ENCODE measurements around the gene SMCP.

Gene SMCP, protein sequence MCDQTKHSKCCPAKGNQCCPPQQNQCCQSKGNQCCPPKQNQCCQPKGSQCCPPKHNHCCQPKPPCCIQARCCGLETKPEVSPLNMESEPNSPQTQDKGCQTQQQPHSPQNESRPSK
- 0 reads per million in 3 experiments for total RNA-seq

DNA sequence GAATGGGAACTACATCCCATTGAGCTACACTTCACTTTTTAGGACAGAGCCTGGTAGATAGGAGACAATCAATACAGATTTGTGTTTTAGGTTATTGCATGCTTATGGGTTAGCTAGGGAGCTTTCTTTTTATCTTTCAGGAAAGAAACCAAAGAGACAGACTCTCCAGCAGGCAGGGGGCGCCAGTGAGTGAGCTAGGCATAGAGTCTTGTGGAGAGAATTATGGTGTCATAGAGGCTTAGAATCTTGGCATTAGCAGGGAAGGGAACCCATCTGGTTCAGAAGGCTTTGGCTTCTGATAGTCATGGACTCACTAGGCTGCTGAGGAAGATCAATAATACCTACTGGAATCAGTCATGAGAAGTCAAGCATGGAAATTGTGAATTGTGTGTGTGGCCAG is at the start of gene SMCP:
SMCP (plus strand) TSS at position 281 of the 400 bp plus-strand sequence. CDS start 6,101 bp downstream, outside the sequence.
- no peak for DNase-seq

DNA sequence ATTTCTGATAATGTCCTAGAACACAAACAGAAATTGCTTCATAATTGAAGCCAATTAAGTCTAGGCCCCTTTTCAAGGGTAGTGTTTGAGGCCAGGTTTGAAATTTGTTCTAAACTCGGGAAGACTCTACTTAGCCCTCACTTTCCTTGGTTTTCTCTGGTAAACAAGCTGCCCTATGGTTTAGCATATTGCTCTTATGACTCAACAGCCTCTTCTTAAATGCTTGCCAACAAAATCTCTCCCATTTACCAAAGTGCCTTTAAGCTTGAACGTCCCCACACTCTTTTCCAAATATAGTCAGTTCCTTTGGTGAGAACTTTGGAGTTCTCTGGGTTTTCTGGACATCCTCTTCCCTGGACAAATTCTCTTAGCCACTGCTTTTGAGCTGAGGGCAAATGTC is 41.3 kb upstream of the SMCP start:
- DNase-seq, result no peak

DNA sequence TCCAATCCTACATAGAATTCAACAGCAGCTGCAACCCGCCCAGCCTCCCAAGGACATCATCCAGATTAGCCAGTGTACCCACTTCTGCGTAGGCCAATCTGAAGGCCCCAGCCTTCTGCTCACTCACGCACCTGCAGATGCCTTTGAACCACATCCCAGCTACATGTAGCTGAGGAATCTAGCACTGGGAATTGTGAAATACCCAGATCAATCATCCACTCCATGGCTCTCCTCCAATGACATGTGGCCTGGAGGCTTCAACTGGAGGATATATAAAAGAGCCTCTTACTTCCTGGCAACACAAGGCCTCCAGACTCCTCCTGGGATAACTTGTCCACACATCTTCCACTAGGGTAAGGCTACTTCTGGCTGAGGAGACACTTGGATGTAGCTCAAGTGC is 35.6 kb upstream of the SMCP start, which contains the start of gene LCE6A:
LCE6A (plus strand) TSS at position 301 of the 400 bp plus-strand sequence. CDS start 665 bp downstream, outside the sequence.
- no peak for DNase-seq

DNA sequence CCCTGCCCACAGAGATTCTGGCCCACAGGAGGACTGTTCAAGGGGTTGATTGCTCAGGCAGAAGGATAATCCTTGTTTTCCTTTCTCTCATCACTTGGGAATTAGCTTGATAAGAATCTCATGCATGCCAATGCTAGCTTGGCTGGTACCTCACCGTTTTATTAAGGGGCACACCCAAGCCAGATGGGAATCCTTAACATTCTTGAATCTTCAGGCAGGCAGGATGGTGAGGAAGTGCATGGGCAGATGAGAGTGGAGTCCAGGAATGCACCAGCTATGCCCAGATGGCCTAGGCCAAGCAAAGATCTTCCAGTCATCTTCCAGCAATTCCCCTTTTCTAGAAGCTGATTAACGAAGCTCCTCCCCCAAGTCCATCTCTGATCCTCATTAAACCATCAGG is 22.5 kb upstream of the SMCP start:
- no peak for DNase-seq

DNA sequence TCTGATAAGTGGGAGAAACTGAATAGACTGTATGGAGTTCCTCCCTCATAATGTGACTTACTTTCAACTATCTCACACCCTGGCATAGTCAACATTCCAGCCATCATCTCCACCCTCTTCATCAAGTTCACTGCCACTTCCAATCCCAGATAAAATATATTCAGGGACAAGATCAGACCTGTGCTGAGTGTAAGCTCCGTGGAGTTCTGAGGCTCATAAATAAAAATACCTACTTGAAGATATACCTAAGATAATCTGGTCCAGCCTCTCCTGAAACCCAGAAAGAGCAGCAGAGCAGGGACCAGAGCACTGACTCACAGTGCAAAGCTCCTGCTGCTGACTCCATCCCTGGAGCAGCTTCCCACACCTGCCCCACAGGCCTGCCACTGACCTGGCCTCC is 20.1 kb upstream of the SMCP start:
- no peak for DNase-seq

DNA sequence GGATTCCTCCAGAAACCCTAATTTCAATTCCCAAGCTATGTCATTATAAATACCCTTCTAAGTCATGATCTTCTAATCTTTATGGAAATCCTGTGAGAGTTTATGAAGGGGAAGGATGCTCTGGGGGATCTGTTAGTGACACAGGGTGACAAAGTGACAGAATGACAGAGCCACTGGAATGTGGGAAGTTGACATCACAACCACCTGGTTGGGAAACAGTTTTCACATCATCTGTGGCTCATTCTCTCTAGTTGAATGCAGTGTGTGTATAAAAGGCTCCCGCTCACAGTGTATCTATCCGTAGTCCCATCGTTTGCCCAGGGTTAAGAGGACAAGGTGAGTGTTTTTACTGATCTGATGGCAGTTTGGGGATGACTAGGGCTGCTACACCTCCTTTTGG is 18.4 kb upstream of the SMCP start, which contains the start of gene LCE7A:
LCE7A (plus strand) TSS at position 301 of the 400 bp plus-strand sequence. CDS start 702 bp downstream, outside the sequence.
- DNase-seq, result no peak

DNA sequence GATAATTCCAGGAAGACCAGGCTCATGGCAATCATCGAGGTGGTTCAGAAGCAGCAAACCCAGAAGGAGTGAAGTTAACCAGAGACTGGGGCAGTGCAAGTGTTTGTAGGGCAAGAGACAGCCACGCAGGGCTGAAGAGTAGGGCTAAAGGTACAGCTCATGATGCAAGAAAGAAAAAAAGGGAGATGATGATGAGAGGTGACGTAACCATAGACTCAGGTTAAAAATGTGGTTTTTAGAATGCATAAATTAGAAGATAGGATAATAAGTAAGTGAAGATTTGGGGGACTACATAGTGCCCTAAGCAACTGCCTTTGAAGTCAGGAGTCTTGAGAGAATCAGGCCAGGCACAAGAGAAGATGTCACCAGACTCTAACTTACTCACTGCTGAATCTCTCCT is 18.0 kb upstream of the SMCP start:
- DNase-seq, result no peak

DNA sequence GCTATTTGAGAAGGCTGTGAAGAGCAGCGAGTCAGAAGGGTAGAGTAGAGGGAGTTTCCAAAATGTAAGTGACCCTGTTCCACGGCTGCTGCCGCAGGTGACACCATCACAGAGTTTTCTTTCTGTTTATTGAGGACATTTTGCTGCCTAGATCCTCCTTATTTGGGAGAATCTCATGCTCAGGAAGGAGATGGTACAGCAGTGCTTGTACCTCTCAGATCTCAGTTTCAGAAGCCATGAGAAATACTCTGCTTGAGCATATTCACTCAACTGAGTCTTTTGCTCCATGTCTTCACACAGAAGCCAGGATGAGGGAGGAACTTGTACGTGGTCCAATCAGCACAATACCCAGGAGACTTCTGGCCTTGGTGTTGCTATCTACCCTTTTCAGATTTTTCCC is 16.7 kb upstream of the SMCP start:
- no peak for DNase-seq

DNA sequence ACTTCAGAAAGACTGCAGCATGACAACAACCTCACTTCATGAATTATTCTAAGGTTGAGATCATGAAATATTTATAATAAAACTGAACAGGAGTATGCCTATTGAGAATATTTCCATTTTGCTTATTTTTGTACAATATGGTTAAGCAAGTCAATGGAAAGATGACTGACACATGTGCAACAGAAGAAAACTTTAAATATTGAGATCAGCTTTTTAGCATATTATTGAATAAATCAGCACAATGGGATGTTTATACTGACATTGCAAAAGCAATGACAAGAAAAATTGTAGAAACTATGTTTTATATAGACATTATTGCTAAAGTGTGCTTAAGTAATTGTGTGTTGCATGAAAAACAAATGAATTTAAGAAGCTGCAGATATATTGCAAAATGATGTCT is 13.7 kb upstream of the SMCP start:
- no peak for DNase-seq

DNA sequence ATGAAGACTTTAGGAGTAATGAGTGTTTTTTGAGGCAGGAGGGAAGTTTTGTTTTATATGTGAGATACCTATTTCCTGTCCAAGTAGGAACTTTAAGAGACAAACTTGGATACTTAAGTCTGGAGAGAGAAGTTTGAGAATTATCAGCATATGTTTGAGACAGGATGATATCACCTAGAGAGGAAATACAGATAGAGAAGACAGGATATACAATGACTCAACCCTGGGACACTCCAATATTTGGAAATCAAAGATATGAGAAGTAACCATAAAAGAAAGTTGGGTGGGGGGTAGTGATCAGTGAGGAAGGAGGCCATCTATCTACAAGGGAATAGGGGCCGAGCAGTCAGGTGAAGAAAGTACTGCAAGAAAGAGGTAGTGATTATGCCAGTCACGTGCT is 11.8 kb upstream of the SMCP start:
- no peak for DNase-seq

DNA sequence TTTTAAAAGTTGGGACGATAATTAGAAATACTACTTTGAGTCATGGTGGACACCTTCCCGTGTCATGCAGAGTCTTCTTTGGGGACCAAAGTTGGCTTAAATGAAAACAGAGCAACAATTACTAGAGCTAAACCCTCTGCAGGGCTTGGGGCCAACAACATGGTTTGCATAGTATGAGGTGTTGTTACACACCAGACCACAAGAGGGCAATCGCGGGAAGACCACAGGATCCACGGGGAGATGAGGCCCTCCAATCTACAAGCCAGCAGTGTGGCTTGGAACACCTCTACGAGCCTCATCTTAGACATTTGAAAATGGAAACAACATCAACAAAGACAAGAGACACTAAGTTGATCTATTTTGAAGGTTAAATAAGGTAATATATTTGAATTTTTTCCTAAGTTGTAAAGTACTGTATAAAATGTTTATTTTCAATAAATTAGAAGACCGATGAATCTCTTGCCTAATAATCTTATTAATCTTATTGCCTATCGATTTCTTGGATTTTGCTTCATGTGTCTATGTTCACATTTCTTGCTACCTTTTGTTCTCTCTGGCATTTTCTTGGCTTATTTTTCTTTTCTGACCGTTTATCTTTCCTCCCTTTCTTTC is 8.2 kb upstream of the SMCP start:
- DNase-seq, result peak; percentile 28

DNA sequence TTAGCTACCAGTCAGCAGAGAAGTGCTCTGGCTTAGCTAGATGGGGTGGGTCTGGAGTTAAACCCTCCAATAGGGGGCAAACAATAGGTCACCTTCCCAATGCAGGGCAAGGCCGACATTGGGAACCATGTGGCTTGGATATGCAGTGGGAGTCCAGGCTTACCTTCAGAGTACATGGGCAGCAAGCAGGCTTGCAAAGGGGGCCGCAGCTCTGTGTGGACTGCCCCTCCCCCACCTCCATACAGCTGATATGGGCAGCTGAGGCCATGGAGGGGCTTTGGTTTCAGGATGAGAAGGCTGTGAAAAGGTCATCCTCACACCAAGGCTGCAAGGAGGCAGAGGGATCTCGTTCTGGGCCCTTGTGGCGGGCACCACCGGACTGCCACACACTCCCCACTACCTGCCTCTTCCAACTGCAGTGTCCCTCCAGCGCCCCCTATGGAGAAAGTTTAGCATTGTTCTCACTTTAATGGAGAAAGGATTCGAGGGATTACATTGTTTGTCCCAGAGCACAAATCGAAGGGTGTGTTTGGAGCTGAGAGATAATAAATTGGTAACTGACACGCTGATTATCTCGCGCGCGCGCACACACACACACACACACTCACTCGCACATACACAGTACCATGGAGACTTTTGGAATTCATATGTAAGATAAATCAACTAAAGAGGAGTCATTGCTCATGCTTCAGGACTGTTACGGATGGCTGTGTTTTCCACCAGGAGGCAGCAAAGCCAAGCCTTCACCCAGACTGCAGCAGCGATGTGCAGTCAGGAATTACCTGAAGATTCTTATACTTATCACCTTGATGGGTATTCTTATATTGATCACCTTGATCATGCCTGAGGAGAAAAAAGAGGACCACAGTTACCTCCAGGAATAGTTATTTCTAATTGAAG is 7.0 kb upstream of the SMCP start:
- DNase-seq, result no peak

DNA sequence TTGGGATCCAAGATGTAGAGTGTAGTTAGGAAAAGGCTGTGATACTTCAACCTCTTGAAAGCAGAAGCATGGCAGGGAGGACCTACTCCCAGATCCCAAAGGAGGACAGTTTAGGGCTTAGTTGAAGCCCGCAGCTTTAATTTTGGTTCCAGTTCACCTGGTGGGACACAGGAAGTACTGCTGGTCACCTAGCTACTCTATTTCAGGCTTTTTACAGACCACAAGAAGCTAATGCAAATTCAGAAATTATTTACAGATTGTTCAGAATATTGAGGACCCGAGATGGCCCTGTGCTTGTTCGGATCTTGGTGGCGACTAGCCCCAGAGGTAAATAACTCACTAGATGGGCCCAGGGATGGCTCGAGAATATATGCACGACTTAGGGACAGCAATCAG is 6.4 kb upstream of the SMCP start:
- DNase-seq, result no peak

DNA sequence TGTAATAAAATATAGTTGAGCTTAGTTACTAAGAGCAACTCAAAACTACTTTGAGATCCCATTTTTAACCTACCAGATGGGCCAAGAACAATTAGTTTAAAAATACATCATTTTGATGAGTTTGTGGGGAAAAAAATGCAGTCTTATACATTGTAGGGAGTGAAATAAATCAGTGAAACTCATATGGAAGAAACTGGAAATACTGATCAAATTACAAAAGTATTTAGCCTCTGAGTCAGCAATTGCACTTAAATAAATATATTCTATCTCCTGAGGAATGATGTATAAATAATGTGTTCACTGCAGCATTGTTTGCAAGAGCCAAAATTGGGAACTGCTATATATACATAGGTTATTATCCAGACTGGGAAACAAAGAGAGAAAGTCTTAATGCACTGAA is 4.6 kb upstream of the SMCP start:
- DNase-seq, result no peak

DNA sequence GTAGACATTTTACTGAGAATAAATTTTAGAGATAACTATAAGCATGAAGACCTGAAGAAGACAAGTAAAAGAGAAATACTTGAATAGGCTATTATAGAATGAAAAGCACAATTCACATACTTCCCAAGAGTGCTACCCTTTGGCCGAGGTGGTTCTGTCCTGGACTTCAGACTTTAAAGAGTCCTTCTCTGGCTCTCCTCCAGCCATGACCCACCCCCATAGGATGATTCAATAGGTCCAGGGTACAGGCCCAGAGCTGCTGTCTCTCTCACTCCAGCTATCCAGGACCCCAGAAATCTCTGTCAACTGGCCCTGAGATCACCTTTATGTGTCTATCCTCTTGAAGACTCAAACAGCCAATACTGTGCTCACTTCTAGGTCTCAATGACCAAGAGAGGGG is 1.3 kb upstream of the SMCP start:
- DNase-seq, result no peak

DNA sequence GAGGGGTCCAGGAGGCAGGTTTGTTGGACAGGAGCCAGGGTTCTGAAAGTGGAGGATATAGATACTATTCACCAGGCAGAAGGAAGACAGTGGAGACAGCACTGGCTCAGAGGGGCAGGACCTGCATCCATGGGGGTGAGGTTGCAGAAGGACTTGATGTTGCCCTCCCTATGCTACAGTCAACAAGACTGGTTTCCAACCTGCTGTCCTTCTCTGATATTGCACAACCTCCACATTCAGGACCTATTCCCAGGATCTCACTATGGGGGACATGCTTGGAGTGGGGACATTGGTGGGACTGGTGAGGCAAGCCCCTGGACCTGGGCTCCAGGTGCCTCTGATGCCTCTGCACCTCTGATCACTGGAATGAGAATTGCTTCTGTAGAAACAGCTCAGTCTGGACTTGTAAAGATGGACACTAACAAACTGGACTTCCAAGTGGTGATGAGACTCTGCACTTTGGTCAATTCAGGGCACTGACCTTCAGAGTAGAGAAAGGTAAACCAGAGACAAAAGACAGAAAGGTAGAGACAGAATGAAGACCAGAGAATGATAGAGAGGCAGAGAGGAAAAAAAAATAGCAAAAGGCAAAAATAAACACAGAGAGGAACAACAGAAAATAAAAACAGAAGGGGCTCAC is 1.6 kb downstream of the SMCP start:
- DNase-seq, result no peak

DNA sequence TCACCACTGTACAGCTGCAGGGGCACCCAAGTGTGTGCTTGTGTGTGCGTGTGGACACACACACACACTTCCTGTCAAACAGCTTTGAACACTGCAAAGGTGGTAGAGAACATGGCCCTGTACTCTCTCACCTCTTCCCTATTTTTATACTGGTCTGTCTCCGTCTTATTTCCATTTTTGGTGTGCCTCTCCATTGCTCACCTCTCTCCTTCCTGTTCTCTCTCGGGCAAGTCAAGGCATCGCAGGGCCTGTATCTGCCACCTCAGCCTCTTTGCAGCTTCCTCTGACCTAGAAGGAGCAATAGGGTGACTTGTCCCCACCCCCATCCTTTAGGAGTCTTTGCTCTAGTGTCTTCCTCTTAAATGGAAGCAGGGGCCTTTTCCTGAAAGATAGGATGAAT is 2.2 kb downstream of the SMCP start:
- no peak for DNase-seq

DNA sequence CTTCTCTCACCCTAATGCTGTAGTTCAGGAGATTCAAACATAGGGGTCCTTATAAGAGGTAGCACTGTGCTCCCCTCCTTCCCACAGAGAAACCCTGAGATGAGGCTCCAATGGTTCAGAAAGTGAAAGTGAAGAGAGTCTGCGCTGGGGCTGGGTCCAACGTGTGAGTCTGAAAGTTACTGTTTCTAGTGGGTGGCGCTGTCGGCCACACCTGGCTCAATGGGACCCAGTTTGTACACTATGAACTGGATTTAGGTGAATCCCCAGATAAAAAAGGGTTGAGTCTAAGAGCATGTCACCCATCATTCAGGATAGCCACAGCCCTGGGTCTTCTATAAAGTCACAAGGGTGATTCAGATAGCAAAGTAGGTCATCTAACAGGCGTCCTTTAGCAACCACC is 2.8 kb downstream of the SMCP start:
- no peak for DNase-seq

DNA sequence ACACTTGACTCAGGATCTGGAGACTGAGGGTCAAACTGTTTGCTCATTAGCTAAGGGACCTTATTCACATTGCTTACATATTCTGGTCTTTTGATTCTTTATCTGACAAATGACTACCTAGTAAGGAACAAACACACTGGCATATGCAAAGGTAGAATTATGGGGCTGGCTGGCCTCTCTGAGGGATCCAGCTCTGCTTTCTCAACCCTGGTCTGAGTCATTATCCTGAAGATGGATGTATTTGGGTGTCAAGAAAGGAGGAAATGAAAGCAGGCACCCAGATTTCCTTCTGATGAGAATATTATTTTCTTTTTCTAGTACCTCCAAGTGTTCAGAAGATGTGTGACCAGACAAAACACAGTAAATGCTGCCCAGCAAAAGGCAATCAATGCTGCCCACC is 6.0 kb downstream of the SMCP start:
- DNase-seq, result no peak

DNA sequence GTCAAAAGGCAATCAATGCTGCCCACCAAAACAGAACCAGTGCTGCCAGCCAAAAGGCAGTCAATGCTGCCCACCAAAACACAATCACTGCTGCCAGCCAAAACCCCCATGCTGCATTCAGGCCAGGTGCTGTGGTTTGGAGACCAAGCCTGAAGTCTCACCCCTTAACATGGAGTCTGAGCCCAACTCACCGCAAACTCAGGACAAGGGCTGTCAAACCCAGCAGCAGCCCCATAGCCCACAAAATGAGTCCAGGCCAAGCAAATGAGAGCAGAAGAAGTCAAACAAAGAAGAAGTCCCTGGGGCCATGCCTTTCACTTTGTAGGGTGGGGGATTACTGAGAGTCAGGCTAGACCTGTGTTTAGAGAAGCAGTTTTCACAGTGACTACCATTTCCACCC is 6.4 kb downstream of the SMCP start:
- DNase-seq, result no peak

DNA sequence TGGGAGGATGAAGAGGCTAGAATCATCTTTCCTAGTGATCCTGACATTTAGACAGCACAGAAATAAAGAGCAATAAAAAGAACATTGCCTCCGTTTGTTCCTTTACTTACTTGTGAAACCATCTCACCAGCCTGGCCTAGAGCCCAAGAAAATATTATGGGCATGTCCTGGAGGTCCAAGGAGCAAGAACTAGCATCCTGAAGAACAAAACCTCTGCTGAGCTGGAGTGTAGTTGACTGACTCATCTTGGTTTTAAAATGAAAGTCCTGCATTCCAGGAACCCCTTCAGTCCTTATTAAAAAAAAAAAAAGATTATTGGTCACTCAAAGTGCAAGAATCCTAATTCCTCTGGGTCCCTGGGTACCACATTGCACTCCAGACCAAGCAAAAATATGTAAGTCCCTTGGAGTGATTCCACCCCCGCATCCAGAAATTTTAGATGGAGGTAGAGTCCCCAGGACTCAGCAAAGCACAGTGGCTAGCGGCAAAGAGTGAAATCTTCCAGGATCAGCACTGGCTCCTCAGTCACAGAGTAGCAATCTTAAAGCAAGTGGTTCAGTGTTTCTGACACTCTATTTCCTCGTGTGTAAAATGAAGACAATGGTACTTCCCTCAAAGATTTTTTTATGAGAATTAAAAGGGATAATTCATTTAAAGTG is 7.0 kb downstream of the SMCP start:
- DNase-seq, result no peak

DNA sequence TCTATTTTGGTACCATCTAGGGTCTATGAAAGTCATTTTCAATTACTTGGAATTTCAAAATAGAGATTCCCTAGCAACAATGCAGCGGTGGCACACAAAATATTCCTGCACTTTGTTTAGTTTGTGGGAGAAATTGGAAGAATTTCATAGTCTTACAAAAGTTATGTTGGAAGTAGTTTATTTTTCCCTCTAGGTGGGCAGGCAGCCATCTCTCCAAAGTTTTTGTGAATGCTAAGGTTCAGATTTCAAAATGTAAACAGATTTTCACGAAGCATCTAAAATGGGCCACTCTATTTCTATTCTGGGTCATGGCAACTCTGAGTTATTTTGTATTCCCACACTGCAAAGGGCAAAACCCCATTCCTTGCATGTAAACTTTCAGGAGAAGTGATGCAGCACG is 8.0 kb downstream of the SMCP start:
- DNase-seq, result no peak

Measured in central memory CD4-positive, alpha-beta T cell (primary cell).